DMS79 treated with DMSO at 0.1 percent for 48 hours (cell line): Measurements from ENCODE around the gene RAB25.
A peak's percentile ranks its signal among the peaks of the same experiment; 100 is the strongest.
"Not testable (repeated sequence)": the region's sequence is repeated elsewhere in the genome, so short reads cannot be mapped to it uniquely, and the experiment has no call there.

Source experiments
- DNase-seq: peaks from one replicate; lab custom pipeline; 2025; lab: John Stamatoyannopoulos, UW

The RAB25 gene

DNA sequence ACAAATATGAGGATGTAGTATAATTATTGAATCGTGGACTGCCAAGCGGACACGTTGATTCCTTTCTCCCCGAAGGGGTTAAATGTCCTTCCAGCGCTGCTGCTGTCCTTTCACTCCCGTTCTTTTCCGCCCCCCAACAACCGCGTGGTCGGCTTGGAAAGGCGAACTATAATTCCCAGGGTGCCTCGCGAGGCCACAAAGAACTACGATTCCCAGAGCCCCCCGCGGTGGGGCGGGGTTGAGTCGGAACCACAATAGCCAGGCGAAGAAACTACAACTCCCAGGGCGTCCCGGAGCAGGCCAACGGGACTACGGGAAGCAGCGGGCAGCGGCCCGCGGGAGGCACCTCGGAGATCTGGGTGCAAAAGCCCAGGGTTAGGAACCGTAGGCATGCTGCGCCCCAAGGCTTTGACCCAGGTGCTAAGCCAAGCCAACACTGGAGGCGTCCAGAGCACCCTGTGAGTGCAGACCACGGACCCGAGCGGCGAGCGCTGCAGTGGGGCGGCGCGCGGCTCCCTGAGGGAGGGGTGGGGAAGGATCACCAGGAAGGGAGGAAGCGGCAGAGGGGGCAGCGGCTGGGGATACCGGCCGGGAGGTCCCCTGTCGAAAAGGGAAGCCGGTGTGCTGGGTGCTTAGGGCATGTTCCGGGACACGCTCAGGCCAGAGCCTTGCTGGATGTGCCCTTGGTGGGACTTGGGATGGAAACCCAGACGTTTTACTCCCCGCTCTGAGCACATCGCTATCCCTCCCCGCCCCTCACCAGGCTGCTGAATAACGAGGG lies 6.3 kb upstream of the RAB25 start, which contains the start of gene LAMTOR2:
LAMTOR2 (plus strand) TSS at position 283 of the 781 bp plus-strand sequence; CDS start at position 391, 108 bp downstream.
- DNase-seq, result peak; percentile 98

GRCh38 chr1:156055281-156056048 lies 5.5 kb upstream of the RAB25 start:
- DNase-seq, result no peak

GRCh38 chr1:156056326-156056849 lies 4.6 kb upstream of the RAB25 start:
- DNase-seq, result no peak

- no peak for DNase-seq
Observed at GRCh38 chr1:156062189-156062588, 1.2 kb downstream of the RAB25 start.

- DNase-seq, result no peak
Observed at GRCh38 chr1:156063997-156064285, 3.0 kb downstream of the RAB25 start.

DNA sequence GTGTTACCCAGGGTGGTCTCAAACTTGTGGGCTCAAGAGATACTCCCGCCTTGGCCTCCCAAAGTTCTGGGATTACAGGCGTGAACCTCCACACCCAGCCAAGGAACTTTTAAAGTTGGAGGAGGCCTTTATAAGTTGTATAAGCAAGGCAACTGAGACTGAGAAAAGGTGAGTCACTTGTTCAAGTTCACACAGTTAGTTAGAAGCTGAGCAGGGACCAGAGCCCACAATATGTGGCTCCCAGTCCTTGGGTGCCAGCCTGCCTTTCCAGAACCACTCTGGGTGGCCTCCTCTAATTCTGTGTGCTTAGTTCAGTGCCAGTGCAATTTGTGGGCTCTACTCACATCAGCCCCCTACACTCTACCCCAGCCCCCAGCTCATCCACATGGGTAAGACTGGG lies 3.7 kb downstream of the RAB25 start:
- no peak for DNase-seq

GRCh38 chr1:156065212-156065611 lies 4.3 kb downstream of the RAB25 start:
- DNase-seq, result no peak

- DNase-seq, result no peak
Observed at GRCh38 chr1:156065871-156066270, 4.9 kb downstream of the RAB25 start.

DNA sequence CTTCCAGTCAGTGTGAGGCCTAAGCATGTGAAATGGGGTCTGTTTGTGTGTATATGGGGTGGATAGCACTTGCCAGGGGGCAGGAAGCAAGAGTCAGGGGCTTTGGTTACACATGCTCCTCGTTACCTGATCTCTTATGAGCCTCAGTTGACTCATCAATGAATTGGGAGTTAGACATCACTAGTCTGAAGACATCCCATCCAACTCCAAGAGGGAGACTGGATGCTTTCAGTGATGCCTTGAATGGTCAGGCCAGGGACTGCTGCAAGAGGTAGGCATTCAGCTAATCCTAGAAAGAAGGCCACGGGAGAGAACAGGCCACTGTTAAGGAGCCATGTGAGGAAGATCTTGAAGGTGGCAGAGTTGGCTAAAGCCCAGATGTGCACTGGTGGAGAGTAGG lies 6.3 kb downstream of the RAB25 start:
- DNase-seq, result no peak

GRCh38 chr1:156069490-156070455 lies 8.8 kb downstream of the RAB25 start:
- DNase-seq, result no peak

- no peak for DNase-seq
Observed at GRCh38 chr1:156070548-156070947, 9.6 kb downstream of the RAB25 start.

GRCh38 chr1:156071332-156071816 lies 10.4 kb downstream of the RAB25 start:
- not testable (repeated sequence) for DNase-seq

GRCh38 chr1:156072251-156072650 lies 11.3 kb downstream of the RAB25 start:
- DNase-seq, result no peak

GRCh38 chr1:156073110-156073687 lies 12.2 kb downstream of the RAB25 start:
- no peak for DNase-seq

DNA sequence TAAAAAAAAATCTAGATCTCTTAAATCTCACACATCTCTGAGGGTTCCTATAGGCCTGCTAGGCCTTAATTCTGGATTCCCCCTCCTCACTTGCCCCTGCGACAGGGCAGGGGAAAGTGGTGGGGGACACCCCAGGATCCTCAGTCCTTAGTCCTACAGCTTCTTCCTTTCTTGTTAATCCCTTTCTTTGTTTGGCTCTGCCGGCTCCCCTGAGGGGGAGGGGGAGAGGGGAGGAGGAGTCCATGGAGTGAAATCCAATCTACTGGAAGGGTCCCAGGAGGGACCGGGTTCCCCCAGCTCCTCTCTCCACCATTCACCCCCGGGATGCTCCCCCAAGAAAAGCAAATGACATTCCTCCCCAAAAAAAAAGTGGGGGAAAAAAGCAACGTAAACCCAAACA lies 12.8 kb downstream of the RAB25 start:
- DNase-seq, result no peak

DNA sequence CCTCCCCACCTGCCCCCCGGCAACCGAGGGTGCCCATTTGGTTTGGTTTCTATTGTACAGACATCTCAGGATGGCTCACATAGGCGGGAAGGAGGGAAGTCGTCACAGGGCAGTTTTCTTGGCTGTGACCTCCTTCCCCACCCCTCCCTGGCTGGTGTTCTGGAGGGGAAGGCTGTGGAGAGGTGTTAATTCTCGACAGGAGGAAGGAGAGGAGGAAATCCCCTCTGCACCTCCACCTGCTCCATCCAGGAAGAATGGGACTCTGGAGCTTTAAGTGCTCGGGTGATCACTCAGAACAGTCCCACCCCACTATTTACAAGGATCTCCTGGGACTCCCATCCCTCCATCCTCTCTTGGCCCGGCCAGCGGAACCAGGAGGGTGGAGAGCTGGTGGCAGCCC lies 13.7 kb downstream of the RAB25 start:
- no peak for DNase-seq

DNA sequence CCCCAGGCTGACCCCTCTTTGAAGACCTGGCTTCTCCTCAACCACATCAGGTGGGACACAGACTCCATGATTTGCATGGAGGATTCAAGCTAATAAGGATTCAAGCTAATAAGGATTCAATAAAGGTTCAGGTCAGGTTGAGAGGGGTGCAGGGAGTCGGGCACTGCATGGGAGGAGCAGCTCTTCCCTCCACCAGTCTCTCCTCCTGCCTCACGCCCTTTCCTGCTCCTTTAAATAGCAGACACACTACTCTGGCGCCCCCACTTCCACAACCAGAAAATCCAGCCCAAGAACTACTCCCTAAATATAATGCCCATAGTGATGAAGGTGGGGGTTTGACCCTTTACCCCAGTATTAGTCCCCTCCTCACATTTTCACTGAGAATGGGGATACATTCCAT lies 14.2 kb downstream of the RAB25 start:
- DNase-seq, result no peak

DNA sequence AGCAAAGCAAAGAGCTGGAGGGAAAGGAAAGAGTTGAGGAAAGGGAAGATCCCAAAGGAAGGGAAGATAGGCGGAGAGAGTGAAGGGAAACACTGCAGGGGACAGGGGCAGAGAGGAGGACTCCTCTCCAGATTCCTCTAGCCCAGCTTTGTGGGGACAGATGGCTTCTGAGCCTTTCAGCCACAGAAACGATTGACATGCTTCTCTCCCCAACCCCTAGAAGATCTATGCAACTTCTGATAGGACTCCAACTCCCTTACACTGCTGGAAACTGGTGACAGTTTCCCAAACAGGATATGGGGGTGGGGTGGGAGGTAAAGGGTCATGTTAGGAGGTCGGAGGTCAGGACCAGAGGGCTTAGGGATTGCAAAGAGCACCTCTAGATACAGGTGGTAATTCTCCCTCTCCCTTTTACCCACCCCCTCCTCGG lies 14.8 kb downstream of the RAB25 start:
- DNase-seq, result no peak

- no peak for DNase-seq
Observed at GRCh38 chr1:156076609-156077429, 15.9 kb downstream of the RAB25 start.

GRCh38 chr1:156077430-156077760 lies 16.4 kb downstream of the RAB25 start:
- no peak for DNase-seq

- DNase-seq, result no peak
Observed at GRCh38 chr1:156078728-156079127, 17.8 kb downstream of the RAB25 start.
